MCF 10A (cell line): ENCODE measurements around the gene CSPG4. TPM values are rescaled to one million over a fixed set of nuclear protein-coding genes. Genes with fewer than 3 reads are reported as not detected.
"Not testable (repeated sequence)": the region's sequence is repeated elsewhere in the genome, so short reads cannot be mapped to it uniquely, and the experiment has no call there.

Experiments used
- BruUV-seq: library from RNA; stranded (reverse); fragments of 400-500 nt; replicated peaks from 2 replicates; lab custom pipeline; 2021; lab: Mats Ljungman, UMichigan
- CTCF ChIA-PET: fragments of 300-600 bp; sonication (Branson Sonifier 250); formaldehyde crosslinking; extraction: SDS; loops from one replicate; lab custom pipeline; 2021; ENCODE audit warnings: antibody characterized with exemption, inconsistent platforms; lab: Yijun Ruan, JAX
- POLR2A ChIA-PET: fragments of 300-600, 350-650 bp; sonication (Branson Sonifier 250); formaldehyde crosslinking; extraction: SDS; loops from one replicate; lab custom pipeline; 2020; ENCODE audit warnings: antibody characterized with exemption, inconsistent platforms; lab: Yijun Ruan, JAX
- DNase-seq: peaks from one replicate; pipeline ENCODE4 v3.0.0-alpha.2; 2018; ENCODE audit not compliant: unreplicated experiment
- H3K27ac Mint-ChIP-seq: one replicate; pipeline ENCODE4 v1.8.0; 2022; ENCODE audit warnings: mild to moderate bottlenecking, low read depth, mixed read lengths; ENCODE audit not compliant: unreplicated experiment
- H3K27me3 Mint-ChIP-seq: one replicate; pipeline ENCODE4 v1.8.0; 2022; ENCODE audit warnings: mixed read lengths; ENCODE audit not compliant: insufficient read depth, unreplicated experiment
- H3K36me3 Mint-ChIP-seq: one replicate; pipeline ENCODE4 v1.8.0; 2022; ENCODE audit warnings: mild to moderate bottlenecking, moderate library complexity, mixed read lengths; ENCODE audit not compliant: insufficient read depth, unreplicated experiment
- H3K4me1 Mint-ChIP-seq: one replicate; pipeline ENCODE4 v1.8.0; 2022; ENCODE audit warnings: mixed read lengths; ENCODE audit not compliant: insufficient read depth, unreplicated experiment
- H3K4me3 Mint-ChIP-seq: one replicate; pipeline ENCODE4 v1.8.0; 2022; ENCODE audit warnings: mild to moderate bottlenecking, moderate library complexity, mixed read lengths; ENCODE audit not compliant: unreplicated experiment
- H3K9me3 Mint-ChIP-seq: one replicate; pipeline ENCODE4 v1.8.0; 2022; ENCODE audit warnings: mixed read lengths; ENCODE audit not compliant: unreplicated experiment
- intact Hi-C: fragments of 100-400 bp; cut with micrococcal nuclease; formaldehyde crosslinking; loops from 2 replicates; pipeline ENCODE4 v1.14.1; 2022
- total RNA-seq: library from RNA; stranded (reverse); gene quantifications from 2 replicates; pipeline ENCODE4 v1.2.3, GENCODE V29; 2022
- TF ChIP-seq, protein P1 (sequence below): fragments of 200-600 bp; IDR thresholded peaks from one replicate; pipeline ENCODE4 v1.8.0; 2022; ENCODE audit warnings: antibody characterized with exemption, mild to moderate bottlenecking; ENCODE audit not compliant: unreplicated experiment

CSPG4 gene
- total RNA-seq, 1 experiment from 2014 or later = 0.21 TPM

- H3K4me1 Mint-ChIP-seq = peaks cover 7% of the 10 kb centered on the region
- H3K27me3 Mint-ChIP-seq = no peaks in the 10 kb centered on the region
- H3K9me3 Mint-ChIP-seq = no peaks in the 10 kb centered on the region
- no peak overlapping the region for H3K27ac Mint-ChIP-seq
- no TSS peak for BruUV-seq
- intact Hi-C loops = loop anchor here (5.0 kb wide), 1 partner anchor 97 kb away; the partner anchor contains the start of gene IMP3
- TF ChIP-seq, protein P1, sequence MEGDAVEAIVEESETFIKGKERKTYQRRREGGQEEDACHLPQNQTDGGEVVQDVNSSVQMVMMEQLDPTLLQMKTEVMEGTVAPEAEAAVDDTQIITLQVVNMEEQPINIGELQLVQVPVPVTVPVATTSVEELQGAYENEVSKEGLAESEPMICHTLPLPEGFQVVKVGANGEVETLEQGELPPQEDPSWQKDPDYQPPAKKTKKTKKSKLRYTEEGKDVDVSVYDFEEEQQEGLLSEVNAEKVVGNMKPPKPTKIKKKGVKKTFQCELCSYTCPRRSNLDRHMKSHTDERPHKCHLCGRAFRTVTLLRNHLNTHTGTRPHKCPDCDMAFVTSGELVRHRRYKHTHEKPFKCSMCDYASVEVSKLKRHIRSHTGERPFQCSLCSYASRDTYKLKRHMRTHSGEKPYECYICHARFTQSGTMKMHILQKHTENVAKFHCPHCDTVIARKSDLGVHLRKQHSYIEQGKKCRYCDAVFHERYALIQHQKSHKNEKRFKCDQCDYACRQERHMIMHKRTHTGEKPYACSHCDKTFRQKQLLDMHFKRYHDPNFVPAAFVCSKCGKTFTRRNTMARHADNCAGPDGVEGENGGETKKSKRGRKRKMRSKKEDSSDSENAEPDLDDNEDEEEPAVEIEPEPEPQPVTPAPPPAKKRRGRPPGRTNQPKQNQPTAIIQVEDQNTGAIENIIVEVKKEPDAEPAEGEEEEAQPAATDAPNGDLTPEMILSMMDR = no peak
- ChIA-PET CTCF (no interaction called here), POLR2A (no interaction called here)
- H3K4me3 Mint-ChIP-seq = peak overlapping the region; percentile 72
- no peak for DNase-seq
- no peaks in the 10 kb centered on the region for H3K36me3 Mint-ChIP-seq
Observed at GRCh38 chr15:75739791-75740190, 27.1 kb upstream of the CSPG4 start.

GRCh38 chr15:75738647-75739325, 26.1 kb upstream of the CSPG4 start:
- TF ChIP-seq, protein P1 = no peak
- CTCF ChIA-PET = interaction anchor here (0.6 to 1.0 kb wide), 3 partner anchors 10 to 109 kb away, joined by 3 to 4 read pairs (median 4); no protein-coding TSS in a partner anchor

DNA sequence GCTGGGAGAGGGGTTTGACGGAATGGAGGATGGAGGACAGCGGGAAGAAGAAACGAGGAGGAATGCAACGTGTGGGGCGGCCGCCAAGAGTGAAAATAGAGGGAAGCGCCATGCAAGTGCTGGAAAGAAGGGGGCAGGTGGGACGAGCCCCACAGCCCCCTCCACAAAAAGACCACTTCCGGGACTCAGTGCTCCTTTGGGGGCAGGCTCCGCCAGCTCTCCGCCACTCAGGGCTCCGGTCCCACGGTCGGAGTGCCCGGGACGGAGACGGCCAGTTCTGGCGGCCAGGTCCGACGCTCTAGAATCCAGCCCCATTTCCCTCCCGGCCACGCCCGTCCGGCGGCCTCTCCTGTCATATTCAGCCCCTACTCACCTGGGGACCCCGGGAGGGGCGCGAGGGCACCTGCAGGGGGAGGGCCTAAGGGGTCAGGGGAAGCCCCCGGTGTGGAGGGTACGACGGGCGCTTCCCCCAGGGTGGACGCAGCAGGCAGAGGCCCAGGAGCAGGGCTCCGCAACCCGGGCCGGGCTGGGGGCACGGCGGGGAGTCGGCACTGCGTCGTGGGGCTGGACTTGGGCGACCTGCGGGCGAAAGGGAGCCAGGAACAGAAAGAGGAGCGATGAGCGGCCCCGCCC, 25.5 kb upstream of the CSPG4 start:
- TF ChIP-seq, protein P1 = no peak
- Mint-ChIP-seq H3K27ac (no peak overlapping the region), H3K27me3 (no peaks in the 10 kb centered on the region), H3K4me1 (peaks cover 7% of the 10 kb centered on the region), H3K36me3 (no peaks in the 10 kb centered on the region), H3K9me3 (no peaks in the 10 kb centered on the region), H3K4me3 (peak overlapping the region; percentile 72)
- ChIA-PET CTCF (interaction anchor here (0.6 kb wide), 1 partner anchor 19 kb away, joined by 3 read pairs; no protein-coding TSS in a partner anchor), POLR2A (interaction anchor here (0.6 to 1.3 kb wide), 6 partner anchors 10 to 1080 kb away, joined by 3 to 4 read pairs (median 3); partner anchors contain the start of gene SNX33)
- intact Hi-C loops = loop anchor here (5.0 kb wide), 1 partner anchor 96 kb away; the partner anchor contains the start of gene IMP3
- BruUV-seq = no TSS peak
- DNase-seq = no peak

More at GRCh38 chr15:75738647-75739325, 26.1 kb upstream of the CSPG4 start:
- Mint-ChIP-seq H3K36me3 (no peaks in the 10 kb centered on the region), H3K27ac (no peak overlapping the region), H3K4me1 (peaks cover 7% of the 10 kb centered on the region), H3K9me3 (no peaks in the 10 kb centered on the region), H3K27me3 (no peaks in the 10 kb centered on the region), H3K4me3 (peak overlapping the region; percentile 72)
- POLR2A ChIA-PET = interaction anchor here (0.6 to 1.3 kb wide), 5 partner anchors 11 to 91 kb away, joined by 3 to 4 read pairs (median 3); partner anchors contain the start of gene SNX33
- peak; percentile 88 for DNase-seq
- no TSS peak for BruUV-seq
- intact Hi-C loops = loop anchor here (5.0 kb wide), 1 partner anchor 96 kb away; the partner anchor contains the start of gene IMP3

GRCh38 chr15:75737116-75738013, 24.7 kb upstream of the CSPG4 start:
- H3K36me3 Mint-ChIP-seq, BruUV-seq, H3K4me1 Mint-ChIP-seq, H3K27me3 Mint-ChIP-seq, CTCF ChIA-PET, DNase-seq, H3K27ac Mint-ChIP-seq, H3K9me3 Mint-ChIP-seq: not testable (repeated sequence)
- POLR2A ChIA-PET = interaction anchor here (0.7 to 1.3 kb wide), 3 partner anchors 9 to 1080 kb away, joined by 3 to 4 read pairs (median 4); no protein-coding TSS in a partner anchor
- H3K4me3 Mint-ChIP-seq = peak overlapping the region; percentile 72
- intact Hi-C loops = loop anchor here (5.0 kb wide), 1 partner anchor 95 kb away; the partner anchor contains the start of gene IMP3
